ENCODE data around the gene NTPCR.

NTPCR gene

DNA sequence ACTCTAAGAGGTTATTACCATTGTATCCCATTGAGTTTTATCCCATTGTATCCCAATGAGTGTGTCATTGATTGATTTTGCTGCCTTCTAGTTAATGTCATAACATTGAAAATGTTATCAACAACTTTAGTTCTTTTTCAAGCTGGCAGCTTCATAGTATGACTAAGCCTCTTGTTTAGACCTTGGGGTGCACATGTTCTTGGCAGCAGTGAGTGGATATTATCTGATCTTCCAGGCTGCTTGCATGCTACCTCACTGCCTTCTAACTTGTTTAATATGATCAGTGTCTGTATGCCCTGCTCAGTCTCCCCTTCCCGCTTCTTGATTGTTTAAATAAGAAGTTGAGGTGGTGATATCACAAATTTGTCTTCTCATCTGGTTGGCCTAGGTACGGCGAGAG lies 24.6 kb downstream of the NTPCR start:
- no peak for DNase-seq (ENCODE audit: low read depth in 1 of 2, low spot score in 1 of 2)
- TF ChIP-seq, protein P1, sequence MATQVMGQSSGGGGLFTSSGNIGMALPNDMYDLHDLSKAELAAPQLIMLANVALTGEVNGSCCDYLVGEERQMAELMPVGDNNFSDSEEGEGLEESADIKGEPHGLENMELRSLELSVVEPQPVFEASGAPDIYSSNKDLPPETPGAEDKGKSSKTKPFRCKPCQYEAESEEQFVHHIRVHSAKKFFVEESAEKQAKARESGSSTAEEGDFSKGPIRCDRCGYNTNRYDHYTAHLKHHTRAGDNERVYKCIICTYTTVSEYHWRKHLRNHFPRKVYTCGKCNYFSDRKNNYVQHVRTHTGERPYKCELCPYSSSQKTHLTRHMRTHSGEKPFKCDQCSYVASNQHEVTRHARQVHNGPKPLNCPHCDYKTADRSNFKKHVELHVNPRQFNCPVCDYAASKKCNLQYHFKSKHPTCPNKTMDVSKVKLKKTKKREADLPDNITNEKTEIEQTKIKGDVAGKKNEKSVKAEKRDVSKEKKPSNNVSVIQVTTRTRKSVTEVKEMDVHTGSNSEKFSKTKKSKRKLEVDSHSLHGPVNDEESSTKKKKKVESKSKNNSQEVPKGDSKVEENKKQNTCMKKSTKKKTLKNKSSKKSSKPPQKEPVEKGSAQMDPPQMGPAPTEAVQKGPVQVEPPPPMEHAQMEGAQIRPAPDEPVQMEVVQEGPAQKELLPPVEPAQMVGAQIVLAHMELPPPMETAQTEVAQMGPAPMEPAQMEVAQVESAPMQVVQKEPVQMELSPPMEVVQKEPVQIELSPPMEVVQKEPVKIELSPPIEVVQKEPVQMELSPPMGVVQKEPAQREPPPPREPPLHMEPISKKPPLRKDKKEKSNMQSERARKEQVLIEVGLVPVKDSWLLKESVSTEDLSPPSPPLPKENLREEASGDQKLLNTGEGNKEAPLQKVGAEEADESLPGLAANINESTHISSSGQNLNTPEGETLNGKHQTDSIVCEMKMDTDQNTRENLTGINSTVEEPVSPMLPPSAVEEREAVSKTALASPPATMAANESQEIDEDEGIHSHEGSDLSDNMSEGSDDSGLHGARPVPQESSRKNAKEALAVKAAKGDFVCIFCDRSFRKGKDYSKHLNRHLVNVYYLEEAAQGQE (IDR thresholded peaks at IDR 0.05; ENCODE audit: insufficient replicate concordance, low read depth), result no peak
- TF ChIP-seq GABPA (IDR thresholded peaks at IDR 0.05; ENCODE audit: low read depth), result no peak
- TF ChIP-seq, protein P2, sequence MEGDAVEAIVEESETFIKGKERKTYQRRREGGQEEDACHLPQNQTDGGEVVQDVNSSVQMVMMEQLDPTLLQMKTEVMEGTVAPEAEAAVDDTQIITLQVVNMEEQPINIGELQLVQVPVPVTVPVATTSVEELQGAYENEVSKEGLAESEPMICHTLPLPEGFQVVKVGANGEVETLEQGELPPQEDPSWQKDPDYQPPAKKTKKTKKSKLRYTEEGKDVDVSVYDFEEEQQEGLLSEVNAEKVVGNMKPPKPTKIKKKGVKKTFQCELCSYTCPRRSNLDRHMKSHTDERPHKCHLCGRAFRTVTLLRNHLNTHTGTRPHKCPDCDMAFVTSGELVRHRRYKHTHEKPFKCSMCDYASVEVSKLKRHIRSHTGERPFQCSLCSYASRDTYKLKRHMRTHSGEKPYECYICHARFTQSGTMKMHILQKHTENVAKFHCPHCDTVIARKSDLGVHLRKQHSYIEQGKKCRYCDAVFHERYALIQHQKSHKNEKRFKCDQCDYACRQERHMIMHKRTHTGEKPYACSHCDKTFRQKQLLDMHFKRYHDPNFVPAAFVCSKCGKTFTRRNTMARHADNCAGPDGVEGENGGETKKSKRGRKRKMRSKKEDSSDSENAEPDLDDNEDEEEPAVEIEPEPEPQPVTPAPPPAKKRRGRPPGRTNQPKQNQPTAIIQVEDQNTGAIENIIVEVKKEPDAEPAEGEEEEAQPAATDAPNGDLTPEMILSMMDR (IDR thresholded peaks at IDR 0.05; ENCODE audit: insufficient read depth, low read length), result no peak
- no peak for TF ChIP-seq SPI1 (IDR thresholded peaks at IDR 0.05; ENCODE audit: borderline replicate concordance, low read depth)
- no peak for TF ChIP-seq POLR2AphosphoS5 (IDR thresholded peaks at IDR 0.05; ENCODE audit: low read depth)
- no peak overlapping the region for H3K27ac ChIP-seq (replicated peaks)
- no peak overlapping the region for H3K4me3 ChIP-seq (replicated peaks; ENCODE audit: insufficient read depth, low read length)
- H3K27me3 ChIP-seq (ENCODE audit: insufficient read depth, poor library complexity, severe bottlenecking), result no peaks in the 10 kb centered on the region

DNA sequence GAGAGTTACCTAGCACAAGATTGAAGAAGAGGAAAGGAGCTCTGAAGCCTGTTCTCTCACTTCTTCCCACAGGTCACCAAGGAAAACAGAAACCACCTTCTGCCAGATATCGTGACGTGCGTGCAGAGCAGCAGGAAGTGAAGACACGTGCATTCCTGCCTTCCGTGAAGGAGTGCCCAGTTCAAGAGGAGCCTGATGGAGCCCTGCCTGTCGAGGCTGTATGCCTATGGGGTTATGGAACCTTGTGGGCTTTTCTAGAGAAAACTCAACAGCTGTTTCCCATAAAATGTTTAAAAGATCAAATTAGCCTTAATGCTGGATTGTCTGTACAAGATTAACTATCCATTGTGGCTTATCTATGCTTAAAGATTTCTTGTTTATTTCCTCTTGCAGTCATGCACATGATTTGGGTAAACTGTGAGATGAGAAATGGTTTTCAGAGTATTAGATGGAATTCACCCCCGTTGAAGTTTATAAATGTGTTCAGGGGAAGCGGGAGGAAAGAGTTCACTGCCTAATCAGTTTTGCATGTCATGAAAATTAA lies 27.8 kb downstream of the NTPCR start:
- no peaks in the 10 kb centered on the region for H3K27me3 ChIP-seq (ENCODE audit: insufficient read depth, poor library complexity, severe bottlenecking)

DNA sequence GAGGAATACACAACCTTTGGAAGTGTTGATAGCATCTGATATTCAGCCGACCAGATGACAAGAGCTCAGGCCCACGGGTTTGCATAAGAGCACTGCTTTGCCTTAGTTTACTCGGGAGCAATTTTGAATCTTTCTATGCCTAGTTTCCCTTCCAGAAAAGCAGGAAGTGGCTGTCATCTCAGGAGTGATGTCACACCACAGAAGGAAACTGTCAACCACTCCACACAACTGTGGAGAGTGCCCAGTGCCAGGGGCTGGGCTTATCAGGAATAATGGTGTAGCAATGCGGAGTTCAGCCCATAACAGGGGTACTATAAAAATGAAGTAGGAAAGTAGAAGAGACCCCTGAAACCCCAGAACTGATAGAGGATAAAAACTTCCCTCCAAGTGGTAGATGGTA lies 28.4 kb downstream of the NTPCR start:
- H3K4me3 ChIP-seq (replicated peaks; ENCODE audit: insufficient read depth, low read length), result no peak overlapping the region
- no peak for DNase-seq (ENCODE audit: low read depth in 1 of 2, low spot score in 1 of 2)
- no peaks in the 10 kb centered on the region for H3K27me3 ChIP-seq (ENCODE audit: insufficient read depth, poor library complexity, severe bottlenecking)
- peak; percentile 25; the same call in 1 of the 2 replicates for TF ChIP-seq SPI1 (IDR thresholded peaks at IDR 0.05; ENCODE audit: borderline replicate concordance, low read depth)
- TF ChIP-seq, protein P1 (IDR thresholded peaks at IDR 0.05; ENCODE audit: insufficient replicate concordance, low read depth), result no peak
- H3K27ac ChIP-seq (replicated peaks), result no peak overlapping the region

More for the DNA sequence above, 27.8 kb downstream of the NTPCR start:
- Histone ChIP-seq H3K27ac (replicated peaks) (no peak overlapping the region), H3K4me3 (replicated peaks; ENCODE audit: insufficient read depth, low read length) (no peak overlapping the region)
- DNase-seq (ENCODE audit: low read depth in 1 of 2, low spot score in 1 of 2), result peak in 1 of 2 experiments; percentile 35
- TF ChIP-seq SPI1 (IDR thresholded peaks at IDR 0.05; ENCODE audit: borderline replicate concordance, low read depth) (no peak), GABPA (IDR thresholded peaks at IDR 0.05; ENCODE audit: low read depth) (no peak), POLR2AphosphoS5 (IDR thresholded peaks at IDR 0.05; ENCODE audit: low read depth) (no peak)
- TF ChIP-seq, protein P1 (IDR thresholded peaks at IDR 0.05; ENCODE audit: insufficient replicate concordance, low read depth), result no peak
- TF ChIP-seq, protein P2 (IDR thresholded peaks at IDR 0.05; ENCODE audit: insufficient read depth, low read length), result no peak

Measured in HL-60 (cell line).